NK-92 treated with Interleukin-12 subunit alpha and Interleukin-12 subunit beta, amount 100 ng/mL, for 24 hours (cell line): ENCODE data around the gene RFNG.

Experiments
- DNase-seq: peaks from one replicate; lab custom pipeline; 2025; lab: John Stamatoyannopoulos, UW

The RFNG gene

GRCh38 chr17:82025401-82026107 lies 26.1 kb downstream of the RFNG start:
- DNase-seq = no peak

- no peak for DNase-seq
These were observed 26.8 kb downstream of the RFNG start for GRCh38 chr17:82024859-82025258.

- no peak for DNase-seq
These were observed 28.0 kb downstream of the RFNG start for GRCh38 chr17:82023447-82024241.

- peak; percentile 100 for DNase-seq
These were observed 28.6 kb downstream of the RFNG start, which contains the start of gene LRRC45 for GRCh38 chr17:82022981-82023446. Gene LRRC45, plus strand, starts transcription at chr17:82023305. Its CDS starts 339 bp downstream, at chr17:82023644.

- DNase-seq = no peak
These were observed 29.2 kb downstream of the RFNG start, which contains the start of gene CENPX for GRCh38 chr17:82022310-82022980. Gene CENPX, minus strand, starts transcription at chr17:82022878. Its CDS starts 17 bp downstream, at chr17:82022861.

- DNase-seq = no peak
These were observed 29.7 kb downstream of the RFNG start for GRCh38 chr17:82021900-82022309.

- peak; percentile 25 for DNase-seq
These were observed 30.3 kb downstream of the RFNG start for GRCh38 chr17:82021107-82021899.

GRCh38 chr17:82020572-82021106 lies 31.0 kb downstream of the RFNG start:
- no peak for DNase-seq

- DNase-seq = peak; percentile 55
These were observed 31.7 kb downstream of the RFNG start for GRCh38 chr17:82019690-82020571.

- DNase-seq = no peak
These were observed 32.5 kb downstream of the RFNG start for GRCh38 chr17:82018989-82019689.

- no peak for DNase-seq
These were observed 33.2 kb downstream of the RFNG start for GRCh38 chr17:82018152-82018988.

GRCh38 chr17:82017612-82018151 lies 33.9 kb downstream of the RFNG start:
- DNase-seq = no peak

- no peak for DNase-seq
These were observed 34.6 kb downstream of the RFNG start for GRCh38 chr17:82016875-82017459.

- no peak for DNase-seq
These were observed 35.3 kb downstream of the RFNG start for GRCh38 chr17:82016061-82016874.

- DNase-seq = no peak
These were observed 36.2 kb downstream of the RFNG start for GRCh38 chr17:82015311-82015971.

- DNase-seq = no peak
These were observed 36.7 kb downstream of the RFNG start for GRCh38 chr17:82014971-82015310.

GRCh38 chr17:82014432-82014831 lies 37.2 kb downstream of the RFNG start:
- no peak for DNase-seq
